ENCODE results near the gene PTPN4.

GRCh38 chr2:119941388-119941787 is 181.7 kb downstream of the PTPN4 start:
- TF ChIP-seq CTCF (IDR thresholded peaks at IDR 0.05) = no peak
- no peak for TF ChIP-seq POLR2A (IDR thresholded peaks at IDR 0.05)
